WERI-Rb-1 (cell line): ENCODE data around the gene CENPU.

Experiments used
- DNase-seq: peaks from one replicate; pipeline ENCODE4 v3.0.0-alpha.2; 2020
- H3K27ac ChIP-seq: fragments of 250-450 bp; sonication (Bioruptor Pico); 2 replicates; pipeline ENCODE4 v1.5.1; 2020; ENCODE audit warnings: mild to moderate bottlenecking, moderate library complexity
- H3K27me3 ChIP-seq: fragments of 250-450 bp; sonication (Bioruptor Pico); 2 replicates; pipeline ENCODE4 v1.5.1; 2021; ENCODE audit warnings: mild to moderate bottlenecking, low read depth, moderate library complexity; ENCODE audit not compliant: insufficient read depth, severe bottlenecking
- H3K36me3 ChIP-seq: fragments of 250-450 bp; sonication (Bioruptor Pico); 2 replicates; pipeline ENCODE4 v1.5.1; 2020; ENCODE audit warnings: mild to moderate bottlenecking, moderate library complexity
- H3K4me3 ChIP-seq: 2 replicates; pipeline ENCODE4 v1.5.1; 2011; ENCODE audit warnings: low read depth, mild to moderate bottlenecking, control low read depth, low read length
- H3K9me3 ChIP-seq: fragments of 250-450 bp; sonication (Bioruptor Pico); 2 replicates; pipeline ENCODE4 v1.5.1; 2021; ENCODE audit warnings: mild to moderate bottlenecking, moderate library complexity; ENCODE audit not compliant: severe bottlenecking
- TF ChIP-seq, protein P1 (sequence below): IDR thresholded peaks from 2 replicates; pipeline ENCODE4 v1.5.1; 2011; ENCODE audit warnings: low read depth, mild to moderate bottlenecking, control low read depth, inconsistent platforms, low read length

CENPU gene

GRCh38 chr4:184765473-184766340 lies 31.8 kb upstream of the CENPU start:
- DNase-seq = peak; percentile 52
- Histone ChIP-seq H3K27me3 (no peaks in the 10 kb centered on the region), H3K9me3 (no peaks in the 10 kb centered on the region), H3K27ac (no peak overlapping the region), H3K4me3 (no peak overlapping the region), H3K36me3 (peaks cover 48% of the 10 kb centered on the region)
- TF ChIP-seq, protein P1, sequence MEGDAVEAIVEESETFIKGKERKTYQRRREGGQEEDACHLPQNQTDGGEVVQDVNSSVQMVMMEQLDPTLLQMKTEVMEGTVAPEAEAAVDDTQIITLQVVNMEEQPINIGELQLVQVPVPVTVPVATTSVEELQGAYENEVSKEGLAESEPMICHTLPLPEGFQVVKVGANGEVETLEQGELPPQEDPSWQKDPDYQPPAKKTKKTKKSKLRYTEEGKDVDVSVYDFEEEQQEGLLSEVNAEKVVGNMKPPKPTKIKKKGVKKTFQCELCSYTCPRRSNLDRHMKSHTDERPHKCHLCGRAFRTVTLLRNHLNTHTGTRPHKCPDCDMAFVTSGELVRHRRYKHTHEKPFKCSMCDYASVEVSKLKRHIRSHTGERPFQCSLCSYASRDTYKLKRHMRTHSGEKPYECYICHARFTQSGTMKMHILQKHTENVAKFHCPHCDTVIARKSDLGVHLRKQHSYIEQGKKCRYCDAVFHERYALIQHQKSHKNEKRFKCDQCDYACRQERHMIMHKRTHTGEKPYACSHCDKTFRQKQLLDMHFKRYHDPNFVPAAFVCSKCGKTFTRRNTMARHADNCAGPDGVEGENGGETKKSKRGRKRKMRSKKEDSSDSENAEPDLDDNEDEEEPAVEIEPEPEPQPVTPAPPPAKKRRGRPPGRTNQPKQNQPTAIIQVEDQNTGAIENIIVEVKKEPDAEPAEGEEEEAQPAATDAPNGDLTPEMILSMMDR = peak; percentile 71

DNA sequence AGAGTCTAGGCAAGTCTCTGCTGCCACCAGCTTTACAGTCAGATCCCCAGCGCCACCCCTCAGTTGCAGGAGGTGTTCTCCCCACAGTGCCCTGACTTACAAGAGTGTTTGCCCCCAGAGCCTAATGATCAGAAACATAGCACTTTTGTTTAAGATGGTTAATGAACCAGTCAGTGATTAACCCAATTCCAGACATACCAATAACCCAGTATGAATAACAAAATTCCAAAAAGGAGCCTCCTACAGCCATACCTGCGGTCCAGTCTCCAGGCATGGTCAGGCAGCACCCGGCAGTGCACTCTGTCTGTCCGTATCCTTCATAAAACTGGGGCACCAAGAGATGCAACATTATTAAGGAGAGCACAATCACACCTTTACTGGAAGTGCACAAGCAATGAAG lies 30.7 kb upstream of the CENPU start:
- Histone ChIP-seq H3K4me3 (no peak overlapping the region), H3K27ac (no peak overlapping the region), H3K9me3 (no peaks in the 10 kb centered on the region), H3K27me3 (no peaks in the 10 kb centered on the region), H3K36me3 (peaks cover 59% of the 10 kb centered on the region)
- no peak for DNase-seq
- TF ChIP-seq, protein P1 = no peak

DNA sequence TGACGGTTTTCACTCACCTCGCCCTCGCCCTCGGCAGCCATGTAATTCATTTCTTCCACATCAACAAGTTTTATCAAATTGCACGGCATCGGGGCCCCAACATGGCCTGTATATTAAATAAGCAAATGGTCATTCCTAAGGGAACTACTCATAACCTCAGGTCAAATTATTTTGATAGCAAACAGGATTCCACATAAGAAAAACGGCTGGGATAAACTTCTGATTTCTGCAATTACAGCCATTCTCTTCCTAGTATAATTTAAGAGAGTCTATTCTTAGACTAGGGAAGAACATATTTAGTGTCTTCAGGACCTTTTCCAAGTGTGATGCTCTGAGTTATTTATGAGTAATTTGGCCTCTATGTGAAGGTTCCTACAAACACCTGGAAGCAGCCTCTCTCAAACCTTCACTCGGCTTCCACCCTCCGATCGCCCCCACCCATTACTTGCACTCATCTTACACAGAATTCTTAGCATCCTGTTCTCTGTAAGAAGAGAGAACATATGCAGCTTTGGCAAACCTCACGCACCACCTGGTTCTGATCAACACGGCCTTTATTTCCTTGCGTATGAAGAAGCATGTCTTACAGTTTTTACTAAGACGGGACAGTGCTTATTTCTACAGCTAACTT lies 29.4 kb upstream of the CENPU start:
- TF ChIP-seq, protein P1 = no peak
- Histone ChIP-seq H3K27ac (no peak overlapping the region), H3K36me3 (peaks cover 63% of the 10 kb centered on the region), H3K9me3 (no peaks in the 10 kb centered on the region), H3K4me3 (no peak overlapping the region), H3K27me3 (no peaks in the 10 kb centered on the region)
- no peak for DNase-seq

DNA sequence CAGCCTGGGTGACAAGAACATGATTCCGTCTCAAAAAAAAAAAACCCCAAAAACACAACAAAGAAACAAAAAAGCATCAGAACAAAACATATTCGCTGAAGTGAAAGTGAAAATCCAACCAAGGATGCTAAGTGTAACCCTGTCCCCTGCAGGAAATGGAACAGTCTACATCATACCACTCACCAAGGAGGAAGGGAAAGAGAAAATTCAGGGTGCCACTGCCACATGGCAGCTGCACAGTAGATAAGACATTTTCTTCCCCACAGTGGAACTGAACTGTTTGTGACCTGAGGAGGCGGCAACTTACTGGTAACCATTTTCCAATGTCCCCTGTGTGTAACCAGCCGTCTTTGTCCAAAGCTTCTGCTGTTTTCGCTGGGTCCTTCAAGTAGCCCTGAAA lies 28.2 kb upstream of the CENPU start:
- no peak overlapping the region for H3K27ac ChIP-seq
- H3K36me3 ChIP-seq = peaks cover 57% of the 10 kb centered on the region
- TF ChIP-seq, protein P1 = no peak

DNA sequence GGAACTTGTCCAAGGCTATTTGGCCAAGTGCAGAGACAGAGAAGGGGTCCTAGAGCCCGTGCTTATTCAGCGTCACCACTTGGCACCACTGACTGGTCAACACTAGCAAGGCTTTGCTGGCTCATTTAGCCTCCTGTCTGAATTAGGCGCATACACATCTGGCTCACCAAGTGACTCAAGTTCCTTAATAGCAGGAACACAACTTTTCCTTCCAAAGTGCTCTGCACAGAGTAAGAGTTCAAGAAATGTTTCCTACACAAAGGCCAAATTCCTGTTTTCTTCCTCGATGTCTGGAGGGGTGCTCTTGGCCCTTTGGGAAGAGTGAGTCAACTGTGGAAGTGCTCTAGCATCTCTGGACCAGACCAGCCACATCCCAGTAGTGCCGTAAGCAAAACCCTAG lies 26.8 kb upstream of the CENPU start:
- H3K36me3 ChIP-seq = peaks cover 49% of the 10 kb centered on the region
- H3K4me3 ChIP-seq = no peak overlapping the region
- no peak for DNase-seq
- TF ChIP-seq, protein P1 = no peak
- no peaks in the 10 kb centered on the region for H3K27me3 ChIP-seq
- H3K9me3 ChIP-seq = no peaks in the 10 kb centered on the region
- H3K27ac ChIP-seq = no peak overlapping the region

More for the DNA sequence above, 28.2 kb upstream of the CENPU start:
- no peak for DNase-seq
- no peaks in the 10 kb centered on the region for H3K9me3 ChIP-seq
- H3K27me3 ChIP-seq = no peaks in the 10 kb centered on the region
- no peak overlapping the region for H3K4me3 ChIP-seq
